Body of pancreas (tissue), 4 donors: ENCODE data around the gene NMT2. TPM values are rescaled to one million over a fixed set of nuclear protein-coding genes. Genes with fewer than 3 reads are reported as not detected.

Source experiments
- ATAC-seq: fragments of 150-250 bp; one replicate; pipeline ENCODE4 v1.9.1; 2016
- DNase-seq, 4 donors: peaks; one replicate each; pipeline ENCODE4 v3.0.0-alpha.2; 2019
- H3K27ac ChIP-seq, 4 donors: fragments of 200-600 bp; sonication (generic); 1 replicate in 3 of 4; 2 replicates in 1 of 4; pipeline versions ENCODE4 v1.5.1 to v1.6.1; 2016 to 2019; ENCODE audit warnings: mild to moderate bottlenecking in 1 of 4, mixed read lengths in 1 of 4, moderate library complexity in 1 of 4
- H3K27me3 ChIP-seq, 2 donors: fragments of 200-600 bp; sonication (generic); one replicate each; pipeline ENCODE4 v1.6.0; 2016; ENCODE audit warnings: mild to moderate bottlenecking in 1 of 2
- H3K36me3 ChIP-seq, 2 donors: fragments of 200-600 bp; sonication (generic); replicated peaks in 1 of 2; 2 replicates each; pipeline ENCODE4 v1.5.1; 2016; ENCODE audit warnings: low read depth in 2 of 2; ENCODE audit not compliant: insufficient read depth in 1 of 2
- H3K4me1 ChIP-seq: fragments of 200-600 bp; sonication (generic); one replicate; pipeline ENCODE4 v1.6.0; 2016
- H3K4me3 ChIP-seq, 2 donors: fragments of 200-600 bp; sonication (generic); 1 replicate in 1 of 2; 2 replicates in 1 of 2; pipeline ENCODE4 v1.5.1; 2016 to 2019
- H3K9me3 ChIP-seq, 3 donors: fragments of 200-600 bp; sonication (generic); 1 replicate in 2 of 3; 2 replicates in 1 of 3; pipeline ENCODE4 v1.5.1; 2016
- POLR2A ChIP-seq, 3 donors: fragments of 450-650 bp; IDR thresholded peaks; one replicate each; pipeline ENCODE4 v1.6.1; 2016; ENCODE audit warnings: antibody characterized with exemption in 3 of 3, mild to moderate bottlenecking in 2 of 3
- WGBS, 2 donors: methylation state at CpG; one replicate each; pipeline ENCODE4 v1.1.5; 2017; 5-methylcytosine and 5-hydroxymethylcytosine counted together
- intact Hi-C: fragments of 100-400 bp; cut with DNase I; formaldehyde crosslinking; loops from one replicate; pipeline ENCODE4 v1.15.1; 2023
- total RNA-seq, 2 donors: library from RNA; depleted of rRNA; stranded (reverse); fragments of >200 nt; gene quantifications; one replicate each; pipeline ENCODE4 v1.1.0, GENCODE V29; 2016
- TF ChIP-seq, protein P1 (sequence below), 7 experiments: fragments of 450-650 bp in 4 of 7; fragments of 200-600 bp in 3 of 7; sonication (generic) in 3 of 7; IDR thresholded peaks; one replicate each; pipeline ENCODE4 v1.5.1; 2016 to 2019; ENCODE audit warnings: antibody characterized with exemption in 7 of 7

Gene NMT2
- total RNA-seq, 2 donors from 2014 or later: 9.9 to 16.9 TPM

DNA sequence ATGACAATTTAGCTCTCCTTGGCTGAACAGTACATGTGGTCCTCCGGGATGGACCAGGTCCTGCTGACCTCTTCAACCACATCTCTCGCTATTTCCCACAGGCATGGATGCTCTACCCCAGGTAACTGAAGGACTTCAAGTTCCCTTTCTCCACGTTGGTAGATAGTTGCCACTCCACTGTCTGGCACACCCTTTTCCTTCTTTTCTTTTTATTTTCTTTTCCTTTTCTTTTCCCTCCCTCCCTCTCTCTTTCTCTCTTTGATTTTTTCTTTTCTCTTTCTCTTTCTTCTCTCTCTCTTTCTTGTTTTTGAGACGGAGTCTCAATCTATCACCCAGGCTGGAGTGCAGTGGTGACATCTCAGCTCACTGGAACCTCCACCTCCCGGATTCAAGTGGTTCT, 77.1 kb downstream of the NMT2 start:
- no peak for DNase-seq
- intact Hi-C loops: no loop called here
- H3K27me3 ChIP-seq: no peaks in the 10 kb centered on the region
- H3K4me1 ChIP-seq: peaks cover 8% of the 10 kb centered on the region
- ATAC-seq: no peak
- no peak for TF ChIP-seq POLR2A (IDR thresholded peaks at IDR 0.05)
- TF ChIP-seq, protein P1, sequence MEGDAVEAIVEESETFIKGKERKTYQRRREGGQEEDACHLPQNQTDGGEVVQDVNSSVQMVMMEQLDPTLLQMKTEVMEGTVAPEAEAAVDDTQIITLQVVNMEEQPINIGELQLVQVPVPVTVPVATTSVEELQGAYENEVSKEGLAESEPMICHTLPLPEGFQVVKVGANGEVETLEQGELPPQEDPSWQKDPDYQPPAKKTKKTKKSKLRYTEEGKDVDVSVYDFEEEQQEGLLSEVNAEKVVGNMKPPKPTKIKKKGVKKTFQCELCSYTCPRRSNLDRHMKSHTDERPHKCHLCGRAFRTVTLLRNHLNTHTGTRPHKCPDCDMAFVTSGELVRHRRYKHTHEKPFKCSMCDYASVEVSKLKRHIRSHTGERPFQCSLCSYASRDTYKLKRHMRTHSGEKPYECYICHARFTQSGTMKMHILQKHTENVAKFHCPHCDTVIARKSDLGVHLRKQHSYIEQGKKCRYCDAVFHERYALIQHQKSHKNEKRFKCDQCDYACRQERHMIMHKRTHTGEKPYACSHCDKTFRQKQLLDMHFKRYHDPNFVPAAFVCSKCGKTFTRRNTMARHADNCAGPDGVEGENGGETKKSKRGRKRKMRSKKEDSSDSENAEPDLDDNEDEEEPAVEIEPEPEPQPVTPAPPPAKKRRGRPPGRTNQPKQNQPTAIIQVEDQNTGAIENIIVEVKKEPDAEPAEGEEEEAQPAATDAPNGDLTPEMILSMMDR (IDR thresholded peaks at IDR 0.05): no peak
- no peak overlapping the region for H3K27ac ChIP-seq
- no peaks in the 10 kb centered on the region for H3K9me3 ChIP-seq
- no peak overlapping the region for H3K4me3 ChIP-seq
- WGBS, 2 donors: 66 to 72% methylated on average over 5 of the region's 5 CpGs
- H3K36me3 ChIP-seq: no peaks in the 10 kb centered on the region

DNA sequence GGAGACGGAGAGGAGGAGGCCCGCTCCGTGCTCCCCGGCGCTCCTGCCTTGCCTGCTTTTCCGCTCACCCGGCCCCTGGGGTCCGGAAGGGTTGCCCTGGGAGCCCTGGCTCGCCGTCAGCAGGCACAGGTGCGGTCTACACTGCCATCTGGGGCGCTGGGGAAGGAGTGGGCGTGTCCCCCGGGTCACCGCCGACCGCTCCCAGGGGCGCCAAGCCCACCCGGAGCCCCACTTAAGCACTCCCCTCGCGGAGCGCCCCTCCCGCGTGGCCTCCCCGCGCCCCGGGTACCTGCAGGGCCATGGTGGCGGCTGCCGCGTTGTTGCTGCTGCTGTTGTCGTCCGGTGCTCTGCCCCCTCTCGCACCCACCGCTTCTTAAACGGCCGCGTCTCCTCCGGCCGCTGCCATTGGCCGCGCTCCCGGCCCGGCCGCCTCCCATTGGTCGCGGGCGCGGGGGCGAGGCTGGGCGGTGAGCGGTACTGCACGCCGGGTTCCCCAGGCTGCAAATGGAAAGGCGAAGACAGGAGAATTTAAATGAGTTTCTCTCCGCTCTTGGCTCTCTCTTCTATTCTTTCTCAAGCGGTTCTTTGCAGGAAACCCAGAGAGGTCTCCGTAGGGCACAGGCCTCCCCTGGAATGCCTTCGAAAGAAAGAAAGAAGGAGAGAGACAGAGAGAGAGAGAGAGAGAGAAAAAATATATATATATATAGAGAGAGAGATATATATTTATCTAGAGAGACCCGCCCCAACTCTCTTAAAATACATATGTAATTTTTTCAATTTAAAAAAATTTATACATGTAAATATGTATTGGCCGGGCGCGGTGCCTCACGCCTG, 79.8 kb downstream of the NMT2 start, which contains the start of gene ACBD7:
Gene ACBD7, minus strand, starts transcription at position 349 of the 834 bp plus-strand sequence. Its CDS starts 48 bp downstream, at position 301.
- H3K27ac ChIP-seq: no peak within 1 kb of the TSS
- H3K4me3 ChIP-seq: peak within 1 kb of the TSS; percentile 40 to 49
- intact Hi-C loops: no loop called here
- peaks cover 6% of the 10 kb centered on the region for H3K4me1 ChIP-seq
- no peaks in the 10 kb centered on the region for H3K27me3 ChIP-seq
- no peaks in the 10 kb centered on the region for H3K9me3 ChIP-seq
- peak; percentile 74 to 86 (median 79) for DNase-seq
- 6 to 25% methylated on average over 15 to 55 of the region's 63 CpGs for WGBS, 2 donors
- TF ChIP-seq POLR2A (IDR thresholded peaks at IDR 0.05): no peak
- TF ChIP-seq, protein P1 (IDR thresholded peaks at IDR 0.05): peak; percentile 25 to 76 (median 60)
- ATAC-seq: peak; percentile 93
- H3K36me3 ChIP-seq: no peaks in the 10 kb centered on the region

DNA sequence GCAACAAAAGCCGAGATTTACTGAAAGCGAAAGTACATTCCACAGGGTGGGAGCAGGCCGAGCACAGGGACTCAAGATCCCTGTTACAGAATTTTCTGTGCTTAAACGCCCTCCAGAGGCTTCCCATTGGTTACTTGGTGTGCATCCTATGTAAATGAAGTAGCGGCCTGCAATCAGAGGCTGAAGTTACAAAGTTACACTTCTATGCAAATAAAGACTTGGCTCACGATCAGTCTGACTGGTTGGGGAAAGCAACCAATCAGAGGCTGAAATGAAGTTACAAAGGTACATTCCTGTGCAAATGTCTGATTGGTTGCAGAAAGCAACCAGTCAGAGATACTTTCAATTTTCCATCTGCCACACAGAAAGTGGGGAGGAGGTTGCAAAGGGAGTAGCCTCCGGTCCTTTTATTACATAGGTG, 84.0 kb downstream of the NMT2 start:
- Histone ChIP-seq H3K9me3 (no peaks in the 10 kb centered on the region), H3K4me1 (peaks cover 6% of the 10 kb centered on the region), H3K4me3 (no peak overlapping the region), H3K27ac (peak overlapping the region; percentile 25 to 66 (median 61)), H3K36me3 (no peaks in the 10 kb centered on the region), H3K27me3 (no peaks in the 10 kb centered on the region)
- ATAC-seq (peak; percentile 88), DNase-seq (peak; percentile 51 to 77 (median 60))
- TF ChIP-seq, protein P1 (IDR thresholded peaks at IDR 0.05): peak in 1 of 7 experiments; percentile 1
- TF ChIP-seq POLR2A (IDR thresholded peaks at IDR 0.05): no peak
- WGBS, 2 donors: 19 to 26% methylated on average over 7 of the region's 7 CpGs
- intact Hi-C loops: no loop called here

DNA sequence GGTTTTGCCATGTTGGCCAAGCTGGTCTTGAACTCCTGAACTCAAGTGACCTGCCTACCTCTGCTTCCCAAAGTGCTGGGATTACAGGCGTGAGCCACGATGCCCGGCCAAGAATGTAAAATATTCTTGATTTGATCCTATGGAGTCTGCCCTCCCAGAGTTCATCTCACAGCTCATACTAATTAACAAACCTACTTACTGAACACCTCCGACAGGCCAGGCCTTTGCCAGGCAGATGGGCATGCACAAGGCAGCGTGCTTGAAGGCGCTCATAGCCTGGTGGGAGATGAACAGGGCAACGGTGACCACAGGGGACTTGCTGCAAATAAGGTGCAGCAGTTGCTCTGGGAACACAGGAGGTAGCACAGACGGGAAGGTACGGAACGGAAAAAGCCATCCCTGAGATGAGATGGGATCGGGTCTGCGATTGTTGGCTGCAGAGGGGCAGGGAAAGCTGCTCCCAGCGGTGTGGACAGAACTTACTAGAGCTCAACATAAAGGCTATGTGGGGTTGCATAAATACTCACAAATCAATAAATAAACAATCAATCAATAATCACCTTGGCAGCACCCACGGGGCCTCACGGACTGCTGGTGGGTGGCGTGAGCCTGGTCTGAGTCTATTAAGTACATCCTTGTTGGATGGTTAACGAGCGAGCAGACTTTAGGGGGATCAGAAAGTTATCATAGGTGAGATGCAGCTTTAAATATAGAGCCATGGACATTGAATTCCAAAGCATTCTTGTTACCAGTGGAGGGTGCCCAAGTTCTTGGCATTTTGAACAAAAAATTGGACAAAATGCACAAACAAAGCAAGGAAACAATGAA, 84.6 kb downstream of the NMT2 start:
- intact Hi-C loops: no loop called here
- Histone ChIP-seq H3K9me3 (no peaks in the 10 kb centered on the region), H3K27ac (peak overlapping the region; percentile 25 to 66 (median 61)), H3K27me3 (no peaks in the 10 kb centered on the region), H3K36me3 (no peaks in the 10 kb centered on the region), H3K4me3 (no peak overlapping the region), H3K4me1 (peaks cover 6% of the 10 kb centered on the region)
- TF ChIP-seq POLR2A (IDR thresholded peaks at IDR 0.05): no peak
- TF ChIP-seq, protein P1 (IDR thresholded peaks at IDR 0.05): no peak
- 58 to 61% methylated on average over 18 of the region's 18 CpGs for WGBS, 2 donors
- DNase-seq (no peak), ATAC-seq (peak; percentile 3)
